ENCODE results near the gene UBQLN3. TPM values are rescaled to one million over a fixed set of nuclear protein-coding genes. Genes with fewer than 3 reads are reported as not detected.

Gene UBQLN3
- total RNA-seq, 4 donors from 2014 or later = 0.13 TPM; not detected in 3

DNA sequence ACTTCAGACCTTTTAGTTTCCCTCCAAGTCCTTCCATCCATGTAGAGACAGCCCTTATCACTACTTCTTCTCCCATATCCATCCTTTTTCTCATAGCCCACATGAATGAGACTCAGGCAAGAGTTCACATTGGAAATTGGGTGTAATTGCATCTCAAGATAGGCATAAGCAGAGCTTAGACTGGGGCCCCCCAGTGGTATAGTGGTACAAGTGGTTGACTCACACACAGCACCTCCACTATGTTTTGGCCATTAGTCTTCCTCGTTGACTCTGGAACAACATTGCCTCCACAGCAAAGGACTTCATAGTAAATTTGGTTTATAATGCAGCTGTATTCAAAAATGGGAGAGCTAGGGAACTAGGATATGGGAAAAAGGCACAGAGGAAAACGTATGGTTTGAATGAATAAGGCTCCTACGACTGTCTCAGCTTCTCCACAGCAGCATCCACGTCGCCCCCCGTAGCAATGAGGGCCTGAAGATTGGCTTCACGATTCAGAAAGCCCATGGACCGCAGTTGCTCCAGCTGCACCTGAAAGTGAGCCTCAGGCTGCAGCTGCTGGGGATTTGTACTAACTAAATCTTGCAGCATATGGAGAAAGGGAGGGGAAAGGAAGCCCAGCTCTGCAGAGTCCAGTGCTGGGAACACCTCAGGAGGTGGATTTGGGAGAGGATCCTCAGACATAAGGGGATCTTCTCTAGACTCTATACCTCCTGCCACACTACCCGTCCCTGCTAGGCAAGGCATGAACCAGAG, 2.4 kb downstream of the UBQLN3 start:
- Histone ChIP-seq H3K4me3 (no peak overlapping the region), H3K9me3 (no peaks in the 10 kb centered on the region), H3K27me3 (no peaks in the 10 kb centered on the region), H3K4me1 (no peaks in the 10 kb centered on the region), H3K36me3 (no peaks in the 10 kb centered on the region), H3K27ac (replicated peaks in 1 of 4) (no peak overlapping the region)
- TF ChIP-seq EP300 (IDR thresholded peaks at IDR 0.05) (no peak), POLR2AphosphoS5 (IDR thresholded peaks at IDR 0.05) (no peak), POLR2A (IDR thresholded peaks at IDR 0.05; ENCODE audit: low read depth) (no peak), CTCF (IDR thresholded peaks at IDR 0.05) (no peak)
- 82% methylated on average over 9 of the region's 9 CpGs for WGBS
- no peak for DNase-seq (ENCODE audit: extremely low spot score)
- intact Hi-C loops (cut with DNase I) = no loop called here

- no peak overlapping the region for H3K4me3 ChIP-seq
- WGBS = 86% methylated on average over 9 of the region's 9 CpGs
- intact Hi-C loops (cut with DNase I) = no loop called here
- no peak for DNase-seq (ENCODE audit: extremely low spot score)
- no peak overlapping the region for H3K27ac ChIP-seq (replicated peaks in 1 of 4)
- H3K27me3 ChIP-seq = no peaks in the 10 kb centered on the region
- no peaks in the 10 kb centered on the region for H3K36me3 ChIP-seq
- TF ChIP-seq POLR2AphosphoS5 (IDR thresholded peaks at IDR 0.05) (no peak), POLR2A (IDR thresholded peaks at IDR 0.05; ENCODE audit: low read depth) (no peak), EP300 (IDR thresholded peaks at IDR 0.05) (no peak), CTCF (IDR thresholded peaks at IDR 0.05) (no peak)
- H3K4me1 ChIP-seq = no peaks in the 10 kb centered on the region
- H3K9me3 ChIP-seq = no peaks in the 10 kb centered on the region
Measured at GRCh38 chr11:5505363-5506048, 4.3 kb downstream of the UBQLN3 start.

DNA sequence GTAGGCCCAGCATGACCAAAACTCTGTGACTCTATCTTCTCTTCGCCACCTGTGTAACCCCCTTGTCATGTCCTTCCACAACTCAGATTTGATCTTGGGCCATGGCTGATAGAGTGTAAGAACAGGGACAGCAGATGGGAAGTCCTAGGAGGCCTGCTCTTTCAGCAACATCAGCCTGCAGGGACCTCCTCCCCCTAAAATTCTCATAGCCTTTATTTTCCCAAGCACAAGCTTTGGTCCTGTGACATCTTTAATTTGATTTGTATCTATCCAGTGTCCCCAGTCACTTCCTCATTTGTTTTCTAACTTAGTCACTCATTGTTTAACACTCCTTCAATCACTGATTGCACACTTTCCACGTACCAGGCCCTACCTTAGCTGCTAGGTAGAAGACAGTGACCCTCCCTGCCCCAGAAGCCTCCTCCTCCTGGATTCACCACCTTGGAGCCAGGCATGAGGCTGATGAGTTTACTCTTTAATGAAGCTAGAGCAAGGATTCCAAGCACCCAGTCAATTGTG, 5.3 kb downstream of the UBQLN3 start:
- Histone ChIP-seq H3K4me1 (no peaks in the 10 kb centered on the region), H3K27me3 (no peaks in the 10 kb centered on the region), H3K36me3 (no peaks in the 10 kb centered on the region), H3K4me3 (no peak overlapping the region), H3K9me3 (no peaks in the 10 kb centered on the region), H3K27ac (replicated peaks in 1 of 4) (no peak overlapping the region)
- no peak for DNase-seq (ENCODE audit: extremely low spot score)
- WGBS = 77% methylated on average over 2 of the region's 2 CpGs
- intact Hi-C loops (cut with DNase I) = no loop called here
- no peak for TF ChIP-seq POLR2AphosphoS5 (IDR thresholded peaks at IDR 0.05)

- H3K9me3 ChIP-seq = no peaks in the 10 kb centered on the region
- TF ChIP-seq POLR2AphosphoS5 (IDR thresholded peaks at IDR 0.05) (no peak), CTCF (IDR thresholded peaks at IDR 0.05) (no peak)
- intact Hi-C loops (cut with DNase I) = no loop called here
- peak; percentile 64 for DNase-seq (ENCODE audit: extremely low spot score)
- no peaks in the 10 kb centered on the region for H3K27me3 ChIP-seq
- no peak overlapping the region for H3K4me3 ChIP-seq
- 92% methylated on average over 6 of the region's 6 CpGs for WGBS
- H3K4me1 ChIP-seq = no peaks in the 10 kb centered on the region
- no peak overlapping the region for H3K27ac ChIP-seq (replicated peaks in 1 of 4)
- H3K36me3 ChIP-seq = no peaks in the 10 kb centered on the region
Measured at GRCh38 chr11:5500393-5500801, 9.4 kb downstream of the UBQLN3 start.

DNA sequence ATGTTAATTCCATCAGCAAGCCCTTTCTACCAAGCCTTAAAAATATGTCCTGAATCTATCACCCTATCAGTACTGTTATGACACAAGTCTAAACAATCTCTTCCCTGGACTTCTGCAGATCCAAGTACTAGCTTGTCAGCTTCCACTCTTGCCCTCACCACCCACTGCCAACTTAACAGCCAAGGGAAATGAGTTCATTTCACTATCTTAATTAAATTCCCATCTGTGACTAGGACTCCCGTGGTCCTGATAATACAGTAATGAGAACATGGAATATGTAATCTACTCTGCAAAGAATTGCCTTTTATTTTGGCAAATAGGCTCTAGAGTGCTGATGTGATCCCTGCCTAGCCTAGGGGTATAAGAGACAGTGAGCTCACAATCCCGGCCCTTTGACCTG, 10.1 kb downstream of the UBQLN3 start:
- H3K27ac ChIP-seq (replicated peaks in 1 of 4) = no peak overlapping the region
- H3K36me3 ChIP-seq = no peaks in the 10 kb centered on the region
- DNase-seq (ENCODE audit: extremely low spot score) = no peak
- TF ChIP-seq POLR2A (IDR thresholded peaks at IDR 0.05; ENCODE audit: low read depth) (no peak), POLR2AphosphoS5 (IDR thresholded peaks at IDR 0.05) (no peak), CTCF (IDR thresholded peaks at IDR 0.05) (no peak), EP300 (IDR thresholded peaks at IDR 0.05) (no peak)
- H3K4me1 ChIP-seq = no peaks in the 10 kb centered on the region
- H3K27me3 ChIP-seq = no peaks in the 10 kb centered on the region
- intact Hi-C loops (cut with DNase I) = no loop called here
- no peak overlapping the region for H3K4me3 ChIP-seq
- 76% methylated on average over 2 of the region's 2 CpGs for WGBS
- H3K9me3 ChIP-seq = no peaks in the 10 kb centered on the region
